GM19372 (cell line): ENCODE data around the gene SNRNP40.

Experiments
- ATAC-seq: cut with Tn5 transposase; IDR thresholded peaks from one replicate; pipeline ENCODE4 v1.9.1; 2021; ENCODE audit warnings: mild to moderate bottlenecking, low read depth, moderate library complexity; ENCODE audit not compliant: unreplicated experiment

The SNRNP40 gene

GRCh38 chr1:31234123-31234708 is 62.4 kb downstream of the SNRNP40 start:
- no peak for ATAC-seq

GRCh38 chr1:31232689-31233088 is 63.9 kb downstream of the SNRNP40 start:
- ATAC-seq: no peak

- ATAC-seq: no peak
Observed at GRCh38 chr1:31231802-31232201, 64.8 kb downstream of the SNRNP40 start.

- no peak for ATAC-seq
Observed at GRCh38 chr1:31230378-31230777, 66.2 kb downstream of the SNRNP40 start.

GRCh38 chr1:31228986-31229385 is 67.6 kb downstream of the SNRNP40 start:
- no peak for ATAC-seq

GRCh38 chr1:31227891-31228568 is 68.6 kb downstream of the SNRNP40 start:
- ATAC-seq: no peak

GRCh38 chr1:31224068-31224467 is 72.5 kb downstream of the SNRNP40 start:
- ATAC-seq: no peak

GRCh38 chr1:31222176-31222575 is 74.4 kb downstream of the SNRNP40 start:
- no peak for ATAC-seq

GRCh38 chr1:31221072-31221471 is 75.5 kb downstream of the SNRNP40 start:
- ATAC-seq: no peak

- no peak for ATAC-seq
Observed at GRCh38 chr1:31219489-31219888, 77.1 kb downstream of the SNRNP40 start.

- no peak for ATAC-seq
Observed at GRCh38 chr1:31218705-31219104, 77.9 kb downstream of the SNRNP40 start.

GRCh38 chr1:31216016-31216415 is 80.6 kb downstream of the SNRNP40 start:
- ATAC-seq: no peak

GRCh38 chr1:31215065-31215570 is 81.5 kb downstream of the SNRNP40 start:
- no peak for ATAC-seq

- no peak for ATAC-seq
Observed at GRCh38 chr1:31214316-31215064, 82.1 kb downstream of the SNRNP40 start.
